K562 (cell line): ENCODE data around the gene HTR4. TPM values are rescaled to one million over a fixed set of nuclear protein-coding genes. Genes with fewer than 3 reads are reported as not detected.

ENCODE experiments used
- ATF7 ChIP-seq: fragments of 450-650 bp; IDR thresholded peaks from 2 replicates; pipeline ENCODE4 v1.7.1; 2014; ENCODE audit warnings: mild to moderate bottlenecking, moderate library complexity
- CBFA2T3 ChIP-seq: fragments of 450-650 bp; IDR thresholded peaks from 2 replicates; pipeline ENCODE4 v1.6.1; 2017
- CBFB ChIP-seq: sonication (generic); formaldehyde crosslinking; IDR thresholded peaks from 2 replicates; pipeline ENCODE4 v1.4.0; 2020; ENCODE audit warnings: mild to moderate bottlenecking, missing genetic modification reagents
- CREM ChIP-seq: IDR thresholded peaks from 2 replicates; pipeline ENCODE4 v1.6.1; 2014; ENCODE audit warnings: antibody characterized with exemption, low read depth
- DPF2 ChIP-seq: fragments of 450-650 bp; IDR thresholded peaks from 2 replicates; pipeline ENCODE4 v1.6.1; 2016
- FOXJ2 ChIP-seq: fragments of 200-800 bp; sonication (Bioruptor generic); IDR thresholded peaks from 2 replicates; pipeline ENCODE4 v1.6.1; 2016; ENCODE audit warnings: missing genetic modification characterization, missing compliant biosample characterization
- GABPB1 ChIP-seq: sonication (generic); formaldehyde crosslinking; IDR thresholded peaks from 2 replicates; pipeline ENCODE4 v1.8.0; 2022; ENCODE audit warnings: mild to moderate bottlenecking, missing genetic modification reagents
- HDAC1 ChIP-seq, 2 experiments: fragments of 450-650 bp; IDR thresholded peaks; 2 replicates each; pipeline ENCODE4 v1.6.1; 2016 to 2017; ENCODE audit warnings: inconsistent platforms in 1 of 2, mild to moderate bottlenecking in 1 of 2, moderate library complexity in 1 of 2
- HMBOX1 ChIP-seq: sonication (generic); IDR thresholded peaks from 2 replicates; pipeline ENCODE4 v1.6.1; 2016
- HNRNPL ChIP-seq: fragments of 200-400 bp; formaldehyde crosslinking; IDR thresholded peaks from 2 replicates; pipeline ENCODE4 v1.6.1; 2017; ENCODE audit warnings: low read depth, mild to moderate bottlenecking, low read length
- JUNB ChIP-seq: fragments of 450-650 bp; formaldehyde crosslinking; conservative IDR thresholded peaks from 2 replicates; pipeline ENCODE4 v1.4.0; 2020; ENCODE audit warnings: mild to moderate bottlenecking
- MCM2 ChIP-seq: fragments of 450-650 bp; IDR thresholded peaks from 2 replicates; pipeline ENCODE4 v1.6.1; 2017; ENCODE audit warnings: low read depth, mild to moderate bottlenecking
- MTA3 ChIP-seq: fragments of 450-650 bp; formaldehyde crosslinking; IDR thresholded peaks from 2 replicates; pipeline ENCODE4 v1.6.1; 2017; ENCODE audit warnings: mild to moderate bottlenecking, borderline replicate concordance
- NFATC3 ChIP-seq: fragments of 450-650 bp; IDR thresholded peaks from 2 replicates; pipeline ENCODE4 v1.6.1; 2017; ENCODE audit warnings: mild to moderate bottlenecking
- PHF21A ChIP-seq: fragments of 450-650 bp; IDR thresholded peaks from 2 replicates; pipeline ENCODE4 v1.6.1; 2017; ENCODE audit warnings: low read depth, borderline replicate concordance
- POLR2A ChIP-seq: fragments of 450-650 bp; conservative IDR thresholded peaks from 2 replicates; pipeline ENCODE4 v1.6.1; 2016
- PTBP1 ChIP-seq: fragments of 200-400 bp; formaldehyde crosslinking; IDR thresholded peaks from 2 replicates; pipeline ENCODE4 v1.6.1; 2017; ENCODE audit warnings: low read depth, low read length
- RBM25 ChIP-seq: fragments of 200-400 bp; formaldehyde crosslinking; IDR thresholded peaks from 2 replicates; pipeline ENCODE4 v1.6.1; 2018; ENCODE audit warnings: low read length, low read depth, moderate library complexity; ENCODE audit not compliant: severe bottlenecking
- RCOR1 ChIP-seq, 2 experiments: IDR thresholded peaks; 2 replicates each; pipeline ENCODE4 v1.6.1; 2012; ENCODE audit warnings: low read depth in 2 of 2, low read length in 2 of 2, borderline replicate concordance in 1 of 2, improper control_type of control experiment in 1 of 2
- RFX1 ChIP-seq: fragments of 450-650 bp; IDR thresholded peaks from 2 replicates; pipeline ENCODE4 v1.6.1; 2016; ENCODE audit warnings: mild to moderate bottlenecking, moderate library complexity
- TAF7 ChIP-seq: fragments of 450-650 bp; IDR thresholded peaks from 2 replicates; pipeline ENCODE4 v1.6.1; 2016; ENCODE audit warnings: missing genetic modification characterization, missing compliant biosample characterization
- TAL1 ChIP-seq: fragments of 450-650 bp; IDR thresholded peaks from 2 replicates; pipeline ENCODE4 v1.6.1; 2016; ENCODE audit warnings: mild to moderate bottlenecking
- VEZF1 ChIP-seq: fragments of 200-800 bp; sonication (Bioruptor generic); IDR thresholded peaks from 2 replicates; pipeline ENCODE4 v1.6.1; 2017; ENCODE audit warnings: missing genetic modification characterization, missing compliant biosample characterization
- XRCC3 ChIP-seq: fragments of 450-650 bp; IDR thresholded peaks from 2 replicates; pipeline ENCODE4 v1.6.1; 2017; ENCODE audit warnings: mild to moderate bottlenecking, moderate library complexity
- ZBTB33 ChIP-seq: sonication (generic); formaldehyde crosslinking; IDR thresholded peaks from 2 replicates; pipeline ENCODE4 v1.8.1; 2023; ENCODE audit warnings: mild to moderate bottlenecking, missing genetic modification reagents
- ZKSCAN8 ChIP-seq: fragments of 200-800 bp; sonication (Bioruptor generic); IDR thresholded peaks from 2 replicates; pipeline ENCODE4 v1.6.1; 2016; ENCODE audit warnings: missing genetic modification characterization, missing compliant biosample characterization
- ZNF124 ChIP-seq: sonication (generic); formaldehyde crosslinking; IDR thresholded peaks from 2 replicates; pipeline ENCODE4 v1.8.1; 2022; ENCODE audit warnings: missing genetic modification reagents
- ZNF174 ChIP-seq: fragments of 250-450 bp; sonication (Bioruptor Pico); IDR thresholded peaks from 2 replicates; pipeline ENCODE4 v1.4.0; 2020; ENCODE audit warnings: mild to moderate bottlenecking
- ZNF644 ChIP-seq: fragments of 200-800 bp; sonication (Bioruptor generic); IDR thresholded peaks from 2 replicates; pipeline ENCODE4 v1.6.1; 2016; ENCODE audit warnings: low read depth, missing genetic modification characterization, missing compliant biosample characterization
- ZNF764 ChIP-seq: fragments of 250-450 bp; sonication (Bioruptor Pico); IDR thresholded peaks from 2 replicates; pipeline ENCODE4 v1.4.0; 2020; ENCODE audit warnings: low read depth, mild to moderate bottlenecking, moderate library complexity
- polyA plus RNA-seq, 8 experiments: library from polyadenylated mRNA; depleted of rRNA in 4 of 8; stranded (reverse) in 5 of 8; unstranded in 3 of 8; fragments of >200 nt; fragmentation: Nextera tagmentation in 2 of 8; fragmentation: Illumina TruSeq in 1 of 8; extraction: Ambion mirVana in 2 of 8; extraction: Trizol in 1 of 8; gene quantifications; 2 replicates each; pipeline versions ENCODE4 v1.2.1 to v1.2.3, GENCODE V29; 2011 to 2014; ENCODE audit warnings: inconsistent platforms in 1 of 8, missing spikeins in 1 of 8
- total RNA-seq, 7 experiments: library from RNA; depleted of rRNA in 6 of 7; stranded (reverse); fragments of >200 nt in 6 of 7; fragmentation: Illumina TruSeq in 2 of 7; extraction: Trizol in 2 of 7; gene quantifications; 2 replicates each; pipeline versions ENCODE4 v1.2.1 to v1.2.3, GENCODE V29; 2011 to 2021; ENCODE audit warnings: low replicate concordance in 1 of 7

HTR4 gene
- total and polyA plus RNA-seq, 9 of the 15 experiments (the other 6 are each of a cell fraction or from before 2014, with no cell fraction given): 0.13 TPM; not detected in 8

GRCh38 chr5:148620696-148621095 is 33.6 kb downstream of the HTR4 start (continued):
- TF ChIP-seq POLR2A: no peak
- TF ChIP-seq ZNF174 (CRISPR knock-in tag): no peak
- no peak for TF ChIP-seq JUNB (CRISPR knock-in tag)
- TF ChIP-seq VEZF1 (CRISPR knock-in tag): no peak
- no peak for TF ChIP-seq ZNF124
- TF ChIP-seq RBM25: no peak
- no peak for TF ChIP-seq RFX1
- TF ChIP-seq MTA3: no peak
- no peak for TF ChIP-seq ZNF764 (CRISPR knock-in tag)
- TF ChIP-seq TAF7: no peak
- no peak for TF ChIP-seq ZNF644
- TF ChIP-seq GABPB1 (CRISPR knock-in tag): no peak
- TF ChIP-seq DPF2: 0 out of 2 replicates have a peak, but pooled peaks have one; percentile 23
- no peak for TF ChIP-seq HNRNPL
- no peak for TF ChIP-seq XRCC3
- TF ChIP-seq TAL1: 0 out of 2 replicates have a peak, but pooled peaks have one; percentile 23
- TF ChIP-seq ZBTB33: no peak
- TF ChIP-seq FOXJ2 (tag): no peak
- no peak for TF ChIP-seq CBFB (CRISPR knock-in tag)
- 0 out of 2 replicates have a peak, but pooled peaks have one; percentile 19 for TF ChIP-seq CREM
- TF ChIP-seq ZKSCAN8 (CRISPR knock-in tag): no peak
- no peak for TF ChIP-seq ATF7
- no peak for TF ChIP-seq MCM2
- TF ChIP-seq HDAC1 (IDR thresholded peaks at IDR 0.05): peak in 1 of 2 experiments; percentile 23; a peak in 1 of 4 replicates
- no peak for TF ChIP-seq PTBP1
- TF ChIP-seq CBFA2T3: peak; percentile 79
- peak in 1 of 2 experiments; percentile 73; a peak in 1 of 4 replicates for TF ChIP-seq RCOR1 (IDR thresholded peaks at IDR 0.05; ENCODE audit: borderline replicate concordance in 1 of 2, low read depth in 2 of 2, low read length in 2 of 2)
- peak; percentile 85 for TF ChIP-seq HMBOX1
- TF ChIP-seq PHF21A: 0 out of 2 replicates have a peak, but pooled peaks have one; percentile 19
- no peak for TF ChIP-seq NFATC3
